LNCaP clone FGC (cell line): ENCODE results near the gene C1QTNF3.

ENCODE experiments used
- DNase-seq: peaks from one replicate; pipeline ENCODE4 v3.0.0-alpha.2; 2011; ENCODE audit warnings: low read depth
- H3K4me3 ChIP-seq: 2 replicates; pipeline ENCODE4 v1.5.1; 2011; ENCODE audit warnings: mild to moderate bottlenecking, low read depth, low read length, control low read depth
- CTCF ChIP-seq: IDR thresholded peaks from 2 replicates; pipeline ENCODE4 v1.5.1; 2012; ENCODE audit warnings: mild to moderate bottlenecking; ENCODE audit not compliant: control insufficient read depth, insufficient read depth; ENCODE audit errors: extremely low read depth

C1QTNF3 gene

GRCh38 chr5:34030048-34030447, 13.0 kb downstream of the C1QTNF3 start:
- no peak overlapping the region for H3K4me3 ChIP-seq
- DNase-seq, result no peak
- TF ChIP-seq CTCF, result no peak

GRCh38 chr5:34028349-34028748, 14.7 kb downstream of the C1QTNF3 start:
- no peak for TF ChIP-seq CTCF
- H3K4me3 ChIP-seq, result no peak overlapping the region
- DNase-seq, result no peak

- no peak overlapping the region for H3K4me3 ChIP-seq
- TF ChIP-seq CTCF, result no peak
- no peak for DNase-seq
Observed at GRCh38 chr5:34026089-34026761, 16.8 kb downstream of the C1QTNF3 start.

GRCh38 chr5:34022121-34022705, 20.8 kb downstream of the C1QTNF3 start:
- TF ChIP-seq CTCF, result no peak
- no peak for DNase-seq
- no peak overlapping the region for H3K4me3 ChIP-seq

GRCh38 chr5:34021334-34021733, 21.7 kb downstream of the C1QTNF3 start:
- DNase-seq, result no peak
- no peak for TF ChIP-seq CTCF

GRCh38 chr5:34020726-34021125, 22.3 kb downstream of the C1QTNF3 start:
- TF ChIP-seq CTCF, result no peak
- DNase-seq, result no peak
- H3K4me3 ChIP-seq, result no peak overlapping the region

More at GRCh38 chr5:34021334-34021733, 21.7 kb downstream of the C1QTNF3 start:
- no peak overlapping the region for H3K4me3 ChIP-seq

GRCh38 chr5:34017254-34017653, 25.8 kb downstream of the C1QTNF3 start:
- no peak overlapping the region for H3K4me3 ChIP-seq
- no peak for TF ChIP-seq CTCF
- DNase-seq, result no peak
